ENCODE data around the gene IL1R1. TPM values are rescaled to one million over a fixed set of nuclear protein-coding genes. Genes with fewer than 3 reads are reported as not detected.

IL1R1 gene
- polyA plus RNA-seq, 1 donor (not counting 4 experiments of a cell fraction or from before 2014, with no cell fraction given) = 7.5 TPM

- H4K20me1 ChIP-seq (ENCODE audit: control insufficient read depth, extremely low read depth, insufficient read depth, low read length) = no peaks in the 10 kb centered on the region
- no peaks in the 10 kb centered on the region for H3K79me2 ChIP-seq (ENCODE audit: control insufficient read depth, insufficient read depth, low read length)
- peak overlapping the region; percentile 8 for H3K27ac ChIP-seq (ENCODE audit: control insufficient read depth, insufficient read depth, low read length)
- peak overlapping the region in 1 of 3 experiments; percentile 21 for H3K4me3 ChIP-seq (ENCODE audit: control insufficient read depth in 2 of 3, extremely low read depth in 1 of 3, insufficient read depth in 2 of 3, low read depth in 1 of 3, low read length in 3 of 3)
- H3K4me2 ChIP-seq (ENCODE audit: control insufficient read depth, extremely low read depth, insufficient read depth, low read depth, low read length) = peak overlapping the region; percentile 9
- H3K27me3 ChIP-seq (ENCODE audit: control insufficient read depth, extremely low read depth, insufficient read depth, low read length) = no peaks in the 10 kb centered on the region
- H3K36me3 ChIP-seq (ENCODE audit: control insufficient read depth in 2 of 2, extremely low read depth in 1 of 2, insufficient read depth in 2 of 2, low read length in 2 of 2) = peaks cover 0 to 3% of the 10 kb centered on the region in 2 experiments
- no peaks in the 10 kb centered on the region for H3K9me1 ChIP-seq (ENCODE audit: control insufficient read depth, extremely low read depth, insufficient read depth, low read length)
- no peaks in the 10 kb centered on the region for H3K9me3 ChIP-seq (ENCODE audit: control insufficient read depth, low read depth, low read length)
- dilution Hi-C loops (cut with MboI; ENCODE audit: extremely low pct_ligation_motif_present, low sequenced_read_pairs) = loop anchor here (25.0 kb wide), 1 partner anchor 154 kb away; no protein-coding TSS in a partner anchor
- H3K9ac ChIP-seq (ENCODE audit: control insufficient read depth, extremely low read depth, insufficient read depth, low read length) = no peak overlapping the region
- peaks cover 14% of the 10 kb centered on the region for H3K4me1 ChIP-seq (ENCODE audit: control insufficient read depth, extremely low read depth, insufficient read depth, low read length)
- H2AFZ ChIP-seq (ENCODE audit: control insufficient read depth, low read length) = peak overlapping the region; percentile 49
- TF ChIP-seq CTCF (optimal IDR thresholded peaks at IDR 0.05 in 1 of 3, IDR thresholded peaks at IDR 0.05 in 1 of 3, conservative IDR thresholded peaks at IDR 0.05 in 1 of 3; ENCODE audit: extremely low read depth in 1 of 3, insufficient read depth in 2 of 3, low read length in 3 of 3) (peak; percentile 47 to 52 (median 50)), EZH2 (IDR thresholded peaks at IDR 0.05; ENCODE audit: low read length) (no peak)
- DNase-seq (ENCODE audit: low read depth, low spot score) (no peak), FAIRE-seq (peak; percentile 57)
These were observed 23.8 kb downstream of the IL1R1 start for GRCh38 chr2:102166189-102166845.

GRCh38 chr2:102168026-102168771 lies 25.7 kb downstream of the IL1R1 start:
- no peaks in the 10 kb centered on the region for H3K9me3 ChIP-seq (ENCODE audit: control insufficient read depth, low read depth, low read length)
- no peaks in the 10 kb centered on the region for H3K79me2 ChIP-seq (ENCODE audit: control insufficient read depth, insufficient read depth, low read length)
- no peak for TF ChIP-seq CTCF (optimal IDR thresholded peaks at IDR 0.05 in 1 of 3, IDR thresholded peaks at IDR 0.05 in 1 of 3, conservative IDR thresholded peaks at IDR 0.05 in 1 of 3; ENCODE audit: extremely low read depth in 1 of 3, insufficient read depth in 2 of 3, low read length in 3 of 3)
- TF ChIP-seq EZH2 (IDR thresholded peaks at IDR 0.05; ENCODE audit: low read length) = no peak
- peaks cover 0 to 3% of the 10 kb centered on the region in 2 experiments for H3K36me3 ChIP-seq (ENCODE audit: control insufficient read depth in 2 of 2, extremely low read depth in 1 of 2, insufficient read depth in 2 of 2, low read length in 2 of 2)
- FAIRE-seq (no peak), DNase-seq (ENCODE audit: low read depth, low spot score) (no peak)
- H3K27ac ChIP-seq (ENCODE audit: control insufficient read depth, insufficient read depth, low read length) = no peak overlapping the region
- H4K20me1 ChIP-seq (ENCODE audit: control insufficient read depth, extremely low read depth, insufficient read depth, low read length) = no peaks in the 10 kb centered on the region
- H2AFZ ChIP-seq (ENCODE audit: control insufficient read depth, low read length) = no peak overlapping the region
- no peak overlapping the region for H3K9ac ChIP-seq (ENCODE audit: control insufficient read depth, extremely low read depth, insufficient read depth, low read length)
- no peak overlapping the region for H3K4me2 ChIP-seq (ENCODE audit: control insufficient read depth, extremely low read depth, insufficient read depth, low read depth, low read length)
- dilution Hi-C loops (cut with MboI; ENCODE audit: extremely low pct_ligation_motif_present, low sequenced_read_pairs) = loop anchor here (25.0 kb wide), 1 partner anchor 156 kb away; no protein-coding TSS in a partner anchor
- H3K9me1 ChIP-seq (ENCODE audit: control insufficient read depth, extremely low read depth, insufficient read depth, low read length) = no peaks in the 10 kb centered on the region
- H3K4me1 ChIP-seq (ENCODE audit: control insufficient read depth, extremely low read depth, insufficient read depth, low read length) = peaks cover 8% of the 10 kb centered on the region
- no peak overlapping the region for H3K4me3 ChIP-seq (ENCODE audit: control insufficient read depth in 2 of 3, extremely low read depth in 1 of 3, insufficient read depth in 2 of 3, low read depth in 1 of 3, low read length in 3 of 3)
- H3K27me3 ChIP-seq (ENCODE audit: control insufficient read depth, extremely low read depth, insufficient read depth, low read length) = no peaks in the 10 kb centered on the region

Data from keratinocyte (primary cell).